Measurements from ENCODE around the gene PACRG.

DNA sequence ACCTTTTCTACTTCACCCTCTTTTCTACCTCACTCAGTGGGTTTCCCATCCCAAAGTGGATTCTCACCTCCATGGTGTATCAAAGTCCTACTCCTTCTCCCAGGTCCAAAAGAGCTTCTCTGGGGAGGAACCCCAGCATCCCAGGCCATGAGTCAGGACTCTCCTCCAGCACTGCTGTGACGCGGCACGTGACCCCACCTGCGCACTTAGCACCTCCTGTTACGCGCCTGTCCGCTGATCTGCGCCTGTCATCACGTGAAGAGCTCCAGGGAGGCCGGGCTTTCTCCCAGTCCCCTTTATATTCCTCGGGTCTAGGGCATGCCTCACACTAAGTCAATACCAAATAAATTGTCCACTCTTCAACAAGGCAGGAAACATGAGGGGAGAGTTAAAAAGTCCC lies 459.8 kb downstream of the PACRG start:
- TF ChIP-seq CTCF (IDR thresholded peaks at IDR 0.05; ENCODE audit: low read depth, low read length), result no peak
- no peak for TF ChIP-seq POLR2A (IDR thresholded peaks at IDR 0.05; ENCODE audit: extremely low read depth, insufficient read length)
- TF ChIP-seq, protein P1, sequence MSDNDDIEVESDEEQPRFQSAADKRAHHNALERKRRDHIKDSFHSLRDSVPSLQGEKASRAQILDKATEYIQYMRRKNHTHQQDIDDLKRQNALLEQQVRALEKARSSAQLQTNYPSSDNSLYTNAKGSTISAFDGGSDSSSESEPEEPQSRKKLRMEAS (IDR thresholded peaks at IDR 0.05; ENCODE audit: low read depth, low read length), result no peak
- TF ChIP-seq MYC (IDR thresholded peaks at IDR 0.05; ENCODE audit: low read depth, low read length), result no peak

Data from NB4 (cell line).